Fibroblast of the conjunctiva (primary cell): ENCODE data around the gene CPNE5.

Source experiments
- DNase-seq: peaks from one replicate; pipeline ENCODE4 v3.0.0-alpha.2; 2010; ENCODE audit warnings: low read depth

Gene CPNE5

DNA sequence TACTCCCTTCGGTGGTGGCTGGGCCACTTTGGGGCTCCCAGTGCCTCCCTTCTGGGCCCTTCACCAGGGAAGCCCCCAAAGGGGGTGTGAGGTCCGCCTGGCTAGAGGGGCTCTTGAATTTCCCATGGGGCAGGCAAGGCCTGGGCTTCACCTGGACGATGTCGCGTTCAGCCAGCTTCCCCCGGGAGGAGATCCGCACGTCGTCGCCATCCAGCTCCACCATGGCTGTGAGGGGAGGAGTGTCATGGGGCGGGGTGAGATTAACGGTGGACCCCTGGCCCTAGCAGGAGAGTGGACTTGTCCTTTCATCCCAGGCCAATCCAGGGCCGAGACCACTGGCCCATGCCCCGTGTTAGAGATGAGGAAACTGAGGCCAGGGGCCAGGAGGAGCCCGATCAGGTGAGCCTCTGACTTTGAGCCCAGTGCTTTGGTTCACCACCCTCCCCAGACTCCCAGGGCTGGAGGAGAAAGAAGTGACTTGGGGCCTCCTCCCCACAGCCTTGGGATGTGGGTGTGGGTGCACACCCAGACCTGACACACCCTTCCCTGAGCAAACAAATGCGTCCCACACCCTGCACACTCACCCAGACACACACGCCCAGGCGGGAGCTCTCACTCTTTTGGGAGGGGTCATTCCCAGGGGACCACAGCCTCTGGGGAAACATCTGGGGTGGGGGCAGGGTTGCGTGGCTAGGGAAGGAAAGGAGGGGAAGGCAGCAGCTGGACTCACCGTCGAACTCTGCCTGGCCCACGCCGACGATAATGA is 95.5 kb downstream of the CPNE5 start:
- DNase-seq: no peak

DNA sequence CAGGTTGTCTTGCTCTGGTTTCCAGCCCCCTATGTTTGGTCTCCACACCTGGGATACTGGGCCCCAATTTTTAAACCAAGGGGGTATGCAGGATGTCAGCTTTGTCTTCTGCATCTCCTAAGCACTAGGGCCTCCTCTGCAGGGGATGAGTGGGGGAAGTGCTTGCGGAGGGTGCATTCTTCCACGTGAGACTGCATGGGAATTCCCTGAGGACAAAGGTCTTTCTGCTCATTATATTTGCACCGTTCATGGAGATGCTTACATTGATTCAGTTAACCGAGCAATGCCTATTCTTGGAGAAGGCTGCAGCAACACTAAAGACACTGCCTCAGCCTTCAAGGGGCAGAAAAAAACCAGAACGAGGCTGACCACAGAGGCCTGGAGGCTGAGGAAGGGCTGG is 96.2 kb downstream of the CPNE5 start:
- DNase-seq: no peak

- DNase-seq: no peak
Observed at GRCh38 chr6:36742146-36742545, 97.1 kb downstream of the CPNE5 start.

DNA sequence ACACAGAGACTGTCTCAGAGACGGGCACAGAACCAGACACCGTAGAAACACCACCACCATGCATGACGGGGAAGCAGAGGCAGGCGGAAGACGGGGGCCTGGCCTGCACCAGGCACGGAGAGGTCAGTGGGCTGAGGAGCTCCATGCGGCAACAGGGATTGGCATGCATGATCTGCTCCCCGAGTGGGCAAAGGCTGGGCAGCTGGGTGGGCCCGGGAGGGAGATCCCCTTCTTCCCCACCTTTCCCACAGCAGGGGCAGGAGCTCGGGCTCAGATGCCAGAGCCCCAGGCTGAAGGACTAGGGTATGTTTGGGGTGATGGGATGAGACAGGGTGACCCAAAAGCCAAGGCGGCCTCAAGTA is 98.4 kb downstream of the CPNE5 start:
- DNase-seq: no peak

- no peak for DNase-seq
Observed at GRCh38 chr6:36739947-36740817, 99.1 kb downstream of the CPNE5 start.

GRCh38 chr6:36738108-36738507 is 101.1 kb downstream of the CPNE5 start:
- DNase-seq: no peak

DNA sequence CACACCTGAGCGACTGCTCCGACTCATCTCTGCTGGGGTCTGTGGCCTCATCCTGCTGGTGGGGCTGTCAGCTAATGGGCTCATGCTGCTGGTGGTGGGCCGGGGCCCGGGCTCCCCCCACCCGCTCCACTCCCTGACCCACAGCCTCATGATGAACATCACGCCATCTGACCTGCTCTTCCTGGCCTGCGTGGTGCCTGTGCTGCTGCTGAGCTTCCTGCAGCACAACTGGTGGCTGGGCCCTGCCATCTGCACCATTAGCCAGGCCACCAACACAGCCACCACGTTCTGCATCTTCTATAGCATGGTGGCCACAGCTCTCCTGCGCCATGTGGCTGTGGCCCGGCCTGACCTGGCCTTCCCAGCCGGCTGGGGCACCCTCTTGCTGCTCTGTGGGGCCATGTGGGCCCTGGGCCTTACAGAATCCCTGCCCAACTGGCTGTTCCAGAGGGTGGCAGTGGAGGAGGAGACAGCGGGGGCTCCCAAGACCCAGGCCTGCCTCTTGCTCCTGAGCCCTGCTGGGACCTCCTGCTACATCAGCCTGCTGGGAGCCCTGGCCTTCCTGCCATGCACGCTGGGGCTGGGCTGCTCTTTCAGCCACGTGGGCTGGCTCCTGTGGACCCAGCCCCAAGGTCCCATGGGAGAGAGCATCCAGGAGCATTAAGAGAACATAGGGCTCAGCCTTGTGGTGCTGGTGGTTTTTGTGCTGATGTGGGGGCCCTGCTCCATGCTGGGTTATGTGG is 102.0 kb downstream of the CPNE5 start:
- no peak for DNase-seq

GRCh38 chr6:36735110-36736071 is 103.9 kb downstream of the CPNE5 start:
- DNase-seq: peak; percentile 84

- DNase-seq: no peak
Observed at GRCh38 chr6:36734486-36735060, 104.7 kb downstream of the CPNE5 start.

- DNase-seq: no peak
Observed at GRCh38 chr6:36733300-36733699, 105.9 kb downstream of the CPNE5 start.

- DNase-seq: no peak
Observed at GRCh38 chr6:36731622-36732310, 107.5 kb downstream of the CPNE5 start.

- DNase-seq: no peak
Observed at GRCh38 chr6:36730424-36731380, 108.5 kb downstream of the CPNE5 start.

DNA sequence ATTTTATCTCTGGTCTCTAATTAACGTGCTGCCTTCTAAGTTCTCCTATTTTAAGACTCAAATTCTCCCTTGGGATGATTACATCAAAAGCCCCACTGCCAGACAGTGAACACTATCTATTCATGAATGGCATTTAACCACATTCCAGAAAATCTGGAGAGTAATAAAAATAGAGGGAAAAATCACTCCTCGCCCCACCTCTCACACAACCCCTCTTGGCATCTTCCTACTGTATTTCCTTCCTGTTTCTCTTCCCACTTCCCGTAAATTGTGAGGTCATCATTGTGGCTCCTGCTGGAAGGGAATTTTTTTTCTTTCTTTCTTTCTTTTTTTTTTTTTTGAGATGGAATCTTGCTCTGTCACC is 110.1 kb downstream of the CPNE5 start:
- DNase-seq: no peak

DNA sequence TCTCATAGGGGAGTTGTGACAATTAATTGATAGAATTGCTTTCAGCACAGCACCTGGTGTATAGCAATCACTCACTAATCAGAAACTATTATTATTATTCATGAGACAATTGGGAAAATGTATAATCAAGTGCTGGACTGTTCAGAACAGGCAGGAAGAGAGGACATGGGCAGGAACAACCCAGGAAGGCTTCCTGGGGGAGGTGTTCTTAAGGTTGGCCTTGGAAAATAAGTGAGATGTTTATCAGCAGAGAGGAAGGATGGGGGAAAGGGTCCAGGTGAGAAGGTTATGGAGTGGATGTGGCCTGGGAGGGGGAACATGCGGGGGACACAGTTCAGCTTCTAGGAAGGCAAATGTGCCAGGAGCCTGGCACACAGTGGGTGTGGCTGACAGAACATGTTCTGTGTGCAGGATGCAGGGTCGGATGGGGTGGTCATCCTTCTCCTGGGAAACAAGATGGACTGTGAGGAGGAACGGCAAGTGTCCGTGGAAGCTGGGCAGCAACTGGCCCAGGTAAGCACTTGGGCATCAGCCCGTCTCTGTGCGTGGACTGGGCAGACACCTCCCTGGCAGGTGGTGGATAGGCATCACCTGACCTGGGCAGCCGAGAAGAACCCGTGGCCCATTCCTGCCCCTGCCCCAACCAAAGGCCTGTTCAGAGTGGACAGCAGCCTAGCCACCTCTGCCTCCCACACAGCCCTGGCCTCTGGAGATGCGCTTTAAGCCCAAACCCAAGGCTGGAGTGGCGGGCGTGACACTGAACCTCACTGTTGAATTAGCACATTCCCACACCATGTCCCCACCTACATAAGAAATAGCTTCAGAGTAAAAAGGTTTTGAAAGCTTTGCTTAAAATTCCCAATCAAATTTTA is 110.7 kb downstream of the CPNE5 start:
- DNase-seq: no peak

- DNase-seq: no peak
Observed at GRCh38 chr6:36727505-36728021, 111.7 kb downstream of the CPNE5 start.

- DNase-seq: no peak
Observed at GRCh38 chr6:36725581-36725980, 113.7 kb downstream of the CPNE5 start.

DNA sequence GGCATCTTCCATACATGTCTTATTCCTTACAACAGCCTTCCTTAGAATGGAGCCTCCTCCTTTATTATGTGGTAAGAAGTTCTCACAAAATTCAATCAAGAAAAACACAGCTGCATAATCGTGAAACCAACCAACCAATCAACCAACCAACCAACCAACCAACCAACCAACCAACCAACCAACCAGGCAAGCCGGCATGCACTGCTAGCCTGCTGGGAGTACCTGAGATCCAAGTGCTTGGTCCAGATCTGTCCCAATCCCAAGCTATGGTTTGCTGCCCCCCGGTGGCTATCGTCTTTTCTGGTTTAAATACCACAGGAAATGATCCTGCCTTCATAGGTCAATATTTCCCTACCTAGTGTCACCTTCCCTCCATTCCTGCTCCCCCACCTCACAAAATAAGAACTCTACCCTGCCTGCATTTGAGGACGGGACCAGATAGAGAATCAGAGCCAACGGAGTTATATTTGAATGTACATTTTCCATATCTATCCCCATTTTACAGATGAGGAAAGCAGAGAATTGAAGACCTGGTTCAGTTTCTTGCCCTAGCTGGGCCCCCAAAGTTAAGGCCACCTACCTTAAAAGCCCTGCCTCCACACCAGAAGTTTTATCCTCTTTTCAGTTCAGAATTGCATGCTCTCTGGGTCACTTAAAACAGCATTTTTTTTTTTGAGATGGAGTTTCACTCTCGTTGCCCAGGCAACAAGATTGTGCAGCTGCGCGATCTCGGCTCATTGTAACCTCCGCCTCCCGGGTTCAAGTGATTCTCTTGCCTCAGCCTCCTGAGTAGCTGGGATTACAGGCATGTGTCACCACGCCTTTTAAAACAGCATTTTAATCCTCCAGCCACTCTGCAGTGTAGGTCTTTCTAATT is 114.5 kb downstream of the CPNE5 start:
- DNase-seq: peak; percentile 31
